Measurements from ENCODE around the gene NFATC1. TPM values are rescaled to one million over a fixed set of nuclear protein-coding genes. Genes with fewer than 3 reads are reported as not detected.

Gene NFATC1
- total RNA-seq, 1 donor from 2014 or later = 64.1 TPM

DNA sequence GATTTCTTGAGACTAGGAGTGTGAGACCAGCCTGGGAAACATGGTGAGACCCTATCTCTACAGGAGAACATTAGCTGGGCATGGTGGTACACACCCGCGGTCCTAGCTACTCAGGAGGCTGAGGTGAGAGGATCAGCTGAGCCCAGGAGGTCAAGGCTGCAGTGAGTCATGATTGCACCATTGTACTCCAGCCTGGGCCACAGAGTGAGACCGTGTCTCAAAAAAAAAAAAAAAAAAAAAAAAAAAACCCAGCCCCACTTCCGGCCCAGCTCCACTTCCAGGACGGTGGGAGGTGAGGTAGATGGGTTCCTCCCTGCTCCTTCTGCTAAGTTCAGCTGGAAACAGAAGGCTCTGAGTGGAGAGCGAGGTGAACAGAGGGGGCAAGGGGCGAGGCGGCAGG is 41.4 kb upstream of the NFATC1 start:
- peaks cover 12 to 30% of the 10 kb centered on the region in 2 donors for H3K36me3 ChIP-seq
- no peaks in the 10 kb centered on the region for H3K9me3 ChIP-seq
- H3K4me1 ChIP-seq = no peaks in the 10 kb centered on the region
- DNase-seq (ENCODE audit: low spot score in 2 of 2) = no peak
- TF ChIP-seq CTCF (IDR thresholded peaks at IDR 0.05) = no peak
- intact Hi-C loops (cut with DNase I) = no loop called here
- no peak overlapping the region for H3K27ac ChIP-seq
- no peak overlapping the region for H3K4me3 ChIP-seq
- no peaks in the 10 kb centered on the region for H3K27me3 ChIP-seq

- intact Hi-C loops (cut with DNase I) = no loop called here
- H3K9me3 ChIP-seq = no peaks in the 10 kb centered on the region
- H3K4me1 ChIP-seq = no peaks in the 10 kb centered on the region
- no peak for DNase-seq (ENCODE audit: low spot score in 2 of 2)
- TF ChIP-seq CTCF (IDR thresholded peaks at IDR 0.05) = no peak
- H3K27me3 ChIP-seq = no peaks in the 10 kb centered on the region
- peaks cover 12 to 28% of the 10 kb centered on the region in 2 donors for H3K36me3 ChIP-seq
- H3K27ac ChIP-seq = no peak overlapping the region
- no peak overlapping the region for H3K4me3 ChIP-seq
Measured at GRCh38 chr18:79355433-79356335, 40.0 kb upstream of the NFATC1 start.

DNA sequence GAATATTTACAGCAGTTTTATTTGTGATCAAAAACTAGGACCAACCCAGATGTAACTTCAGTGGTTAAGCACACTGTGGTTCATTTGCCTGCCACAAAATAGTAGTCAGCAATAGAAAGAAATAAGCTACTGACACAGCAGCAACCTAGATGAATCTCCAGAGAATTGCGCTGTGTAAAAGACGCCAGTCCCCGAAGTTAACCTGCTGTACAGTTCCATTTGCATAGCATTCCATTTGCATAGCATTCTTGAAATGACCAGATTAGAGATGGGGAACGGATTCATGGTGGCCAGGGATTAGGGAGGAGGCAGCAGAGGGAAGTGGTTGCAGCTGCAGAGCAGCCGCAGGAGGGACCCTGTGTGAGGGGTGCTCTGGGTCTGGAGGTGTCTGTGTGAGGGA is 39.3 kb upstream of the NFATC1 start:
- H3K36me3 ChIP-seq = peaks cover 16 to 35% of the 10 kb centered on the region in 2 donors

GRCh38 chr18:79360933-79361332 is 34.8 kb upstream of the NFATC1 start:
- H3K27ac ChIP-seq = no peak overlapping the region
- H3K27me3 ChIP-seq = no peaks in the 10 kb centered on the region
- intact Hi-C loops (cut with DNase I) = no loop called here
- peaks cover 22 to 45% of the 10 kb centered on the region in 2 donors for H3K36me3 ChIP-seq
- TF ChIP-seq CTCF (IDR thresholded peaks at IDR 0.05) = no peak
- no peak for DNase-seq (ENCODE audit: low spot score in 2 of 2)
- no peaks in the 10 kb centered on the region for H3K4me1 ChIP-seq
- no peak overlapping the region for H3K4me3 ChIP-seq
- H3K9me3 ChIP-seq = no peaks in the 10 kb centered on the region

More for the DNA sequence above, 39.3 kb upstream of the NFATC1 start:
- intact Hi-C loops (cut with DNase I) = no loop called here
- no peaks in the 10 kb centered on the region for H3K9me3 ChIP-seq
- no peak overlapping the region for H3K4me3 ChIP-seq
- no peaks in the 10 kb centered on the region for H3K4me1 ChIP-seq
- no peaks in the 10 kb centered on the region for H3K27me3 ChIP-seq
- no peak overlapping the region for H3K27ac ChIP-seq
- TF ChIP-seq CTCF (IDR thresholded peaks at IDR 0.05) = no peak
- DNase-seq (ENCODE audit: low spot score in 2 of 2) = no peak

DNA sequence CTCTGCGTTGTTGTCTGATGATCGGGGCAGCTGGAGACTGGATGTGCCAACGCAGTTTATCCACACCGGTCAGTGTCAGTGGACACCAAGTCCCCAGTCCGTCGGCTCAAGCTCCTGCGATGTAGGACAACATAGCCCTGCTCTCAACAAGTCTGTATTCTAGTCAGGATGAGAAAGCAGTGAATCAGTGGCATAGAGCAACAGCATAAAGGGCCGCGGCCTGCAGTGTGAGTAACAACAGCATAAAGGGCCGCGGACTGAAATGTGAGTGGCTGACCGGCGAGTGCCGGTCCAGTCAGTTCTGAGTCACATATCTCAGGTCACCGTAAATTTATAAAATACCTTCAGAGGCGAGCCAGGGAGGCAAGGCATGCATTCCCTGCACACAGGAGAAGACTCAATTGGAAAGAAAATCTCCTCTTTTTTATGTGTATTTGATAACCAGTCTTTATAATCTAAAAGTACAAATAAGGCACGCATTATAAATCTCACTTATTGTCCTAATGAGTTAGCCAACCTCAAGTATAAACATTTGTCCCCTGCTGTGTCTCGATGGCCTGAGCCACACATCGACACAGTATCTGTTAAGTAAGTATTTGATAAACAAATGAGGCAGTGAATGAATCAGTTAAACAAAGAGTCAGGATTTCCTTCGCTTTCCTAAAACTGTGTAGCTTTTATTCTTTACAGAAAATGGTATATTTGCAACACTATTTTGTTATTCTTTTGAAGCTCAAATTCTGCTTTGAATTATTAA is 33.8 kb upstream of the NFATC1 start:
- Histone ChIP-seq H3K36me3 (peaks cover 27 to 49% of the 10 kb centered on the region in 2 donors), H3K27me3 (no peaks in the 10 kb centered on the region), H3K9me3 (no peaks in the 10 kb centered on the region), H3K4me1 (no peaks in the 10 kb centered on the region), H3K27ac (no peak overlapping the region), H3K4me3 (no peak overlapping the region)
- TF ChIP-seq CTCF (IDR thresholded peaks at IDR 0.05) = no peak
- intact Hi-C loops (cut with DNase I) = no loop called here
- no peak for DNase-seq (ENCODE audit: low spot score in 2 of 2)

Measured in ascending aorta (tissue), 2 donors.